Motor neuron (in vitro differentiated cells): ENCODE results near the gene C8A. TPM values are rescaled to one million over a fixed set of nuclear protein-coding genes. Genes with fewer than 3 reads are reported as not detected.

Source experiments
- ATAC-seq, 8 experiments: fragments of 200-7000 bp; cut with Tn5 transposase; replicated peaks in 6 of 8; 2 replicates each; pipeline ENCODE4 v1.8.0; 2021; ENCODE audit warnings: mild to moderate bottlenecking in 8 of 8, moderate library complexity in 8 of 8
- H3K27ac ChIP-seq, 2 donors: fragments of 250-450 bp; sonication (Bioruptor Pico); 2 replicates each; pipeline ENCODE4 v1.9.0; 2021; ENCODE audit warnings: antibody characterized with exemption in 2 of 2, mild to moderate bottlenecking in 2 of 2, moderate library complexity in 1 of 2
- H3K4me1 ChIP-seq, 2 donors: fragments of 250-450 bp; sonication (Bioruptor Pico); replicated peaks in 1 of 2; 2 replicates each; pipeline ENCODE4 v1.6.1; 2021; ENCODE audit warnings: antibody characterized with exemption in 2 of 2, mild to moderate bottlenecking in 2 of 2, moderate library complexity in 1 of 2
- H3K4me3 ChIP-seq, 5 donors: fragments of 250-450 bp; sonication (Bioruptor Pico); 2 replicates each; pipeline ENCODE4 v1.9.0; 2021; ENCODE audit warnings: antibody characterized with exemption in 5 of 5, mild to moderate bottlenecking in 5 of 5, moderate library complexity in 4 of 5
- WGBS, 10 experiments: fragments of 450-650 bp; shearing (Covaris generic); methylation state at CpG; one replicate each; pipeline ENCODE4 v1.0.0; 2022; 5-methylcytosine and 5-hydroxymethylcytosine counted together
- in situ Hi-C, 9 experiments: fragments of 400-800 bp; cut with MboI; loops; one replicate each; pipeline ENCODE4 v1.15.0; 2021; ENCODE audit warnings: low sequenced_read_pairs in 9 of 9, low pct_unique_long_range_greater_than_20kb in 2 of 9; ENCODE audit not compliant: unreplicated experiment in 9 of 9
- total RNA-seq, 8 experiments: library from RNA; unstranded; fragments of 300-600 nt; gene quantifications; 2 replicates each; pipeline versions ENCODE4 v1.2.3 to v1.2.4, GENCODE V29; 2022

Gene C8A
- total RNA-seq, 8 experiments from 2014 or later = 0.09 TPM; not detected in 7

GRCh38 chr1:56901716-56902115, 47.1 kb downstream of the C8A start:
- no peak overlapping the region for H3K4me3 ChIP-seq
- H3K4me1 ChIP-seq = peaks cover 23 to 32% of the 10 kb centered on the region in 2 donors
- no peak overlapping the region for H3K27ac ChIP-seq
- WGBS, 10 experiments = 0 to 80% (median 58%) methylated on average over 1 to 3 of the region's 3 CpGs
- in situ Hi-C loops = no loop called here
- ATAC-seq = no peak

- in situ Hi-C loops = no loop called here
- WGBS, 10 experiments = 78 to 100% (median 100%) methylated on average over 1 of the region's 1 CpG; no CpG with 5 or more reads in 5 of the 10 experiments
- no peak overlapping the region for H3K4me3 ChIP-seq
- no peak overlapping the region for H3K27ac ChIP-seq
- ATAC-seq = no peak
- H3K4me1 ChIP-seq = peaks cover 15 to 20% of the 10 kb centered on the region in 2 donors
These were observed 49.2 kb downstream of the C8A start for GRCh38 chr1:56903778-56904177.

- in situ Hi-C loops = no loop called here
- WGBS, 10 experiments = 31 to 100% (median 46%) methylated on average over 1 to 2 of the region's 2 CpGs; no CpG with 5 or more reads in 3 of the 10 experiments
- H3K4me3 ChIP-seq = no peak overlapping the region
These were observed 50.2 kb downstream of the C8A start for GRCh38 chr1:56904663-56905397.

GRCh38 chr1:56905667-56906066, 51.1 kb downstream of the C8A start:
- WGBS, 10 experiments = 0 to 94% (median 86%) methylated on average over 1 to 3 of the region's 3 CpGs; no CpG with 5 or more reads in 1 of the 10 experiments
- Histone ChIP-seq H3K4me3 (no peak overlapping the region), H3K4me1 (peaks cover 11 to 19% of the 10 kb centered on the region in 2 donors), H3K27ac (no peak overlapping the region)
- in situ Hi-C loops = no loop called here
- ATAC-seq = no peak

More at GRCh38 chr1:56904663-56905397, 50.2 kb downstream of the C8A start:
- peaks cover 11 to 19% of the 10 kb centered on the region in 2 donors for H3K4me1 ChIP-seq
- H3K27ac ChIP-seq = no peak overlapping the region
- ATAC-seq = peak in 5 of 8 experiments; percentile 95 to 98 (median 96)

GRCh38 chr1:56908619-56909221, 54.1 kb downstream of the C8A start:
- 78 to 100% (median 83%) methylated on average over 1 of the region's 1 CpG; no CpG with 5 or more reads in 5 of the 10 experiments for WGBS, 10 experiments
- in situ Hi-C loops = no loop called here

GRCh38 chr1:56910441-56910985, 55.9 kb downstream of the C8A start:
- peaks cover 0 to 7% of the 10 kb centered on the region in 2 donors for H3K4me1 ChIP-seq
- in situ Hi-C loops = no loop called here
- no peak overlapping the region for H3K4me3 ChIP-seq
- no peak overlapping the region for H3K27ac ChIP-seq
- ATAC-seq = no peak
- 60 to 100% (median 95%) methylated on average over 2 to 4 of the region's 4 CpGs; no CpG with 5 or more reads in 1 of the 10 experiments for WGBS, 10 experiments

More at GRCh38 chr1:56908619-56909221, 54.1 kb downstream of the C8A start:
- Histone ChIP-seq H3K4me3 (no peak overlapping the region), H3K4me1 (peaks cover 11 to 19% of the 10 kb centered on the region in 2 donors), H3K27ac (no peak overlapping the region)
- ATAC-seq = no peak

- WGBS, 10 experiments = 25 to 90% (median 79%) methylated on average over 2 to 7 of the region's 7 CpGs; no CpG with 5 or more reads in 2 of the 10 experiments
These were observed 56.7 kb downstream of the C8A start for GRCh38 chr1:56911098-56911938.

GRCh38 chr1:56912325-56912724, 57.7 kb downstream of the C8A start:
- no peak for ATAC-seq
- in situ Hi-C loops = no loop called here
- H3K4me1 ChIP-seq = peaks cover 6 to 7% of the 10 kb centered on the region in 2 donors
- H3K4me3 ChIP-seq = no peak overlapping the region
- WGBS, 10 experiments = 82 to 100% (median 87%) methylated on average over 2 to 12 of the region's 12 CpGs; no CpG with 5 or more reads in 6 of the 10 experiments
- no peak overlapping the region for H3K27ac ChIP-seq

More at GRCh38 chr1:56911098-56911938, 56.7 kb downstream of the C8A start:
- ATAC-seq = peak in 5 of 8 experiments; percentile 21 to 65 (median 29)
- in situ Hi-C loops = no loop called here
- H3K4me1 ChIP-seq = no peaks in the 10 kb centered on the region
- no peak overlapping the region for H3K27ac ChIP-seq
- no peak overlapping the region for H3K4me3 ChIP-seq

- Histone ChIP-seq H3K4me3 (no peak overlapping the region), H3K27ac (no peak overlapping the region), H3K4me1 (peaks cover 15 to 16% of the 10 kb centered on the region in 2 donors)
- WGBS, 10 experiments = 60 to 100% (median 100%) methylated on average over 1 of the region's 4 CpGs; no CpG with 5 or more reads in 6 of the 10 experiments
- ATAC-seq = no peak
- in situ Hi-C loops = no loop called here
These were observed 61.4 kb downstream of the C8A start for GRCh38 chr1:56915960-56916359.

DNA sequence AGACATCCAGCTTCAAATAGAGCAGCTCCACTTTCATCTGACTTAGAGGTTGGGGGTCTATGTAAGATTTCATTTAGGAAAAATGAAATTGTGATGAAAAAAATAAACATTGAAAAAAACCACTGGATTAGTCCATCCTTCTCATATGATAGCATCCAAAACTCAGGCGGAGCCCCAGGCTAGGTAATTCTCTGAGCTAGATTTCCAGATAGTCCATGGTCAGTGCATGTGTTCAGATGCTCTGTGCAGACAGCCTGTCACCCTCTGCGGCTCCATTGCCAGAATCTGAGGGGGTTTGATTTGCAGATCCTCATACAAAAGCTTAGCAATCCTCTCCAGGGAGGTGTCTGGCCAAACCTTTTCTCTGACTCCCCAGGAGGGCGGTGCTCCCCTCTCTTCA, 62.0 kb downstream of the C8A start:
- H3K27ac ChIP-seq = no peak overlapping the region
- in situ Hi-C loops = no loop called here
- no peak for ATAC-seq
- WGBS, 10 experiments = 17 to 91% (median 75%) methylated on average over 1 to 3 of the region's 3 CpGs; no CpG with 5 or more reads in 2 of the 10 experiments
- H3K4me3 ChIP-seq = no peak overlapping the region
- peaks cover 21 to 22% of the 10 kb centered on the region in 2 donors for H3K4me1 ChIP-seq

DNA sequence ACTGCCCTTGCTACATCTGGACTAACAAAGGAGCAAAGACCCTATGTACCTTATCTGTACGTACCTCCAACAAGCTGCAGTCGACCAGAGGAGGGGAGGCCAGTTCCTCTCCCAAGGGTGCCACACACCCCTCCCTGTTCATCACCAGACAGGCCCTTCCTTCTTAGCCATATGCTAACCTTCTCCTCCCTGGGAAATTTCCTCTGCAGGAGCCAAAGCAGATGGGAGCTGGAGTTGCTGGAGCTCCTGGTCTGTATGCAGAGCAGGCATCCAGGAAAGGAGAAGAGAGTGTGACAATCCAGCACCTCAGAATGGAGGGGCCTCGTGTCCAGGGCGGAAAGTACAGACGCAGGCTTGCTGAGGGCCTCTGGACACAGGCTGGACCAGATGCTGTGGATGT, 62.8 kb downstream of the C8A start:
- Histone ChIP-seq H3K27ac (no peak overlapping the region), H3K4me3 (no peak overlapping the region), H3K4me1 (peaks cover 21 to 23% of the 10 kb centered on the region in 2 donors)
- peak in 2 of 8 experiments; percentile 31 to 35 for ATAC-seq
- WGBS, 10 experiments = 40 to 90% (median 69%) methylated on average over 1 to 4 of the region's 5 CpGs; no CpG with 5 or more reads in 6 of the 10 experiments
- in situ Hi-C loops = no loop called here

GRCh38 chr1:56920591-56921001, 66.0 kb downstream of the C8A start:
- WGBS, 10 experiments = 40 to 100% (median 80%) methylated on average over 1 to 2 of the region's 2 CpGs; no CpG with 5 or more reads in 3 of the 10 experiments
- H3K27ac ChIP-seq = no peak overlapping the region
- H3K4me1 ChIP-seq = peaks cover 23 to 29% of the 10 kb centered on the region in 2 donors
- H3K4me3 ChIP-seq = no peak overlapping the region
- in situ Hi-C loops = no loop called here
- ATAC-seq = peak in 2 of 8 experiments; percentile 24 to 31
